MCF 10A (cell line): ENCODE results near the gene CLEC4G. TPM values are rescaled to one million over a fixed set of nuclear protein-coding genes. Genes with fewer than 3 reads are reported as not detected.

ENCODE experiments used
- BruUV-seq: library from RNA; stranded (reverse); fragments of 400-500 nt; replicated peaks from 2 replicates; lab custom pipeline; 2021; lab: Mats Ljungman, UMichigan
- CTCF ChIA-PET: fragments of 300-600 bp; sonication (Branson Sonifier 250); formaldehyde crosslinking; extraction: SDS; loops from one replicate; lab custom pipeline; 2021; ENCODE audit warnings: antibody characterized with exemption, inconsistent platforms; lab: Yijun Ruan, JAX
- POLR2A ChIA-PET: fragments of 300-600, 350-650 bp; sonication (Branson Sonifier 250); formaldehyde crosslinking; extraction: SDS; loops from one replicate; lab custom pipeline; 2020; ENCODE audit warnings: antibody characterized with exemption, inconsistent platforms; lab: Yijun Ruan, JAX
- DNase-seq: peaks from one replicate; pipeline ENCODE4 v3.0.0-alpha.2; 2018; ENCODE audit not compliant: unreplicated experiment
- H3K27ac Mint-ChIP-seq: one replicate; pipeline ENCODE4 v1.8.0; 2022; ENCODE audit warnings: mild to moderate bottlenecking, low read depth, mixed read lengths; ENCODE audit not compliant: unreplicated experiment
- H3K27me3 Mint-ChIP-seq: one replicate; pipeline ENCODE4 v1.8.0; 2022; ENCODE audit warnings: mixed read lengths; ENCODE audit not compliant: insufficient read depth, unreplicated experiment
- H3K36me3 Mint-ChIP-seq: one replicate; pipeline ENCODE4 v1.8.0; 2022; ENCODE audit warnings: mild to moderate bottlenecking, moderate library complexity, mixed read lengths; ENCODE audit not compliant: insufficient read depth, unreplicated experiment
- H3K4me1 Mint-ChIP-seq: one replicate; pipeline ENCODE4 v1.8.0; 2022; ENCODE audit warnings: mixed read lengths; ENCODE audit not compliant: insufficient read depth, unreplicated experiment
- H3K4me3 Mint-ChIP-seq: one replicate; pipeline ENCODE4 v1.8.0; 2022; ENCODE audit warnings: mild to moderate bottlenecking, moderate library complexity, mixed read lengths; ENCODE audit not compliant: unreplicated experiment
- H3K9me3 Mint-ChIP-seq: one replicate; pipeline ENCODE4 v1.8.0; 2022; ENCODE audit warnings: mixed read lengths; ENCODE audit not compliant: unreplicated experiment
- intact Hi-C: fragments of 100-400 bp; cut with micrococcal nuclease; formaldehyde crosslinking; loops from 2 replicates; pipeline ENCODE4 v1.14.1; 2022
- total RNA-seq: library from RNA; stranded (reverse); gene quantifications from 2 replicates; pipeline ENCODE4 v1.2.3, GENCODE V29; 2022
- TF ChIP-seq, protein P1 (sequence below): fragments of 200-600 bp; IDR thresholded peaks from one replicate; pipeline ENCODE4 v1.8.0; 2022; ENCODE audit warnings: antibody characterized with exemption, mild to moderate bottlenecking; ENCODE audit not compliant: unreplicated experiment

CLEC4G gene
- total RNA-seq, 1 experiment from 2014 or later, result not detected

DNA sequence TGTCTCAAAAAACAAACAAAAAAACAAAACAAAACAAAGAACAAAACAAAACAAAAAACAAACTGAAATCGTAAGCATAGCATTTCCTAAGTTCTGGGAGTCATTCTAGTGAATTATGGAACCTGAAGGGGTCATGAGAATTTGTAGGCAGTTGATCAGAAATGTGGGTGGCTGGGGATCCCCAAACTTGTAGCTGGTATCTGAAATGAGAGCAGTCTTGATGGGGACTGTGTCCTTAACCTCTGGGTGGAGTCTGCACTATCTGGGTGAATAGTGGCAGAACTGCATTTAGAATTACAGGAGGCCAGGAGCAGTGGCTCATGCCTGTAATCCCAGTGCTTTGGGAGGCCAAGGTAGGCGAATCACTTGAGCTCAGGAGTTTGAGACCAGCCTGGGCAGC is 6.1 kb downstream of the CLEC4G start:
- no TSS peak for BruUV-seq
- no peaks in the 10 kb centered on the region for H3K36me3 Mint-ChIP-seq
- peaks cover 37% of the 10 kb centered on the region for H3K27me3 Mint-ChIP-seq
- H3K9me3 Mint-ChIP-seq, result no peaks in the 10 kb centered on the region
- TF ChIP-seq, protein P1, sequence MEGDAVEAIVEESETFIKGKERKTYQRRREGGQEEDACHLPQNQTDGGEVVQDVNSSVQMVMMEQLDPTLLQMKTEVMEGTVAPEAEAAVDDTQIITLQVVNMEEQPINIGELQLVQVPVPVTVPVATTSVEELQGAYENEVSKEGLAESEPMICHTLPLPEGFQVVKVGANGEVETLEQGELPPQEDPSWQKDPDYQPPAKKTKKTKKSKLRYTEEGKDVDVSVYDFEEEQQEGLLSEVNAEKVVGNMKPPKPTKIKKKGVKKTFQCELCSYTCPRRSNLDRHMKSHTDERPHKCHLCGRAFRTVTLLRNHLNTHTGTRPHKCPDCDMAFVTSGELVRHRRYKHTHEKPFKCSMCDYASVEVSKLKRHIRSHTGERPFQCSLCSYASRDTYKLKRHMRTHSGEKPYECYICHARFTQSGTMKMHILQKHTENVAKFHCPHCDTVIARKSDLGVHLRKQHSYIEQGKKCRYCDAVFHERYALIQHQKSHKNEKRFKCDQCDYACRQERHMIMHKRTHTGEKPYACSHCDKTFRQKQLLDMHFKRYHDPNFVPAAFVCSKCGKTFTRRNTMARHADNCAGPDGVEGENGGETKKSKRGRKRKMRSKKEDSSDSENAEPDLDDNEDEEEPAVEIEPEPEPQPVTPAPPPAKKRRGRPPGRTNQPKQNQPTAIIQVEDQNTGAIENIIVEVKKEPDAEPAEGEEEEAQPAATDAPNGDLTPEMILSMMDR, result no peak
- DNase-seq, result no peak
- no peak overlapping the region for H3K27ac Mint-ChIP-seq
- H3K4me3 Mint-ChIP-seq, result no peak overlapping the region
- ChIA-PET POLR2A (interaction anchor here (1.1 kb wide), 1 partner anchor 16 kb away, joined by 3 read pairs; no protein-coding TSS in a partner anchor), CTCF (interaction anchor here (0.6 kb wide), 1 partner anchor 128 kb away, joined by 3 read pairs; no protein-coding TSS in a partner anchor)
- intact Hi-C loops, result no loop called here
- H3K4me1 Mint-ChIP-seq, result no peaks in the 10 kb centered on the region

DNA sequence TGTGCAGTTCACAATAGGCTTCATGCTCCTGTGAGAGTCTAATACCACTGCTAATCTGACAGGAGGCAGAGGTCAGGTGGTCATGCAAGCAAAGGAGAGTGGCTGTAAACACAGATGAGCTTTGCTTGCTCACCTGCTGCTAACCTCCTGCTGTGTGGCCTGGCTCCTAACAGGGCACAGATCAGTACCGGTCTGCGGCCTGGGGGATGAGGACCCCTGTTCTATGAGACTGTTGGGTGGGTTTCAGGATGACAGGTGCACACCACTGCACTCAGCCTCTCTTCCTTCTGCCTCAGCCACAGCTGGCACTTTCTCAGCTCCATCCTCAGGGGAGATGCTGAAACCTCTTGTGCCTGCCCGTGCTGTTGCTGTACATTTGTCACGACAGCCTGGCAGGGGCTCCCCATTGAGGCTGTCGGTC is 9.7 kb downstream of the CLEC4G start:
- H3K36me3 Mint-ChIP-seq, result no peaks in the 10 kb centered on the region
- POLR2A ChIA-PET, result no interaction called here
- TF ChIP-seq, protein P1, result no peak
- no peak overlapping the region for H3K4me3 Mint-ChIP-seq
- H3K27ac Mint-ChIP-seq, result no peak overlapping the region
- no peaks in the 10 kb centered on the region for H3K9me3 Mint-ChIP-seq
- intact Hi-C loops, result no loop called here
- DNase-seq, result no peak
- CTCF ChIA-PET, result no interaction called here
- peaks cover 5% of the 10 kb centered on the region for H3K27me3 Mint-ChIP-seq
- H3K4me1 Mint-ChIP-seq, result no peaks in the 10 kb centered on the region
- BruUV-seq, result no TSS peak

DNA sequence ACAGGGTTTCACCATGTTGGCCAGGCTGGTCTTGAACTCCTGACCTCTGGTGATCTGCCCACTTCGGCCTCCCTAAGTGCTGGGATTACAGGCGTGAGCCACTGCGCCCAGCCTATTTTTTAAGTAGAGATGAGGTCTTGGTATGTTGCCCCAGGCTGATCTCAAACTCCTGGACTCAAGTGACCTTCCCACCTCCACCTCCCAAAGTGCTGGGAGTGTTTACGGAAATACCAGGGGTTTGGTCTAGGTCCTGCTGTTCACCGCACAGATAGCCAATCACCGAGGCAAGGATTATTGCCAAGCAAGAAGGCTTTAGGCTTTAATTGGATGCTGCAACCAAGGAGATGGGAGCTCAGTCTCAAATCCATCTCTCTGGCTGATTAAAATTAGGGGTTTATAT is 11.6 kb downstream of the CLEC4G start:
- POLR2A ChIA-PET, result no interaction called here
- Mint-ChIP-seq H3K9me3 (no peaks in the 10 kb centered on the region), H3K4me3 (no peak overlapping the region), H3K27ac (no peak overlapping the region), H3K4me1 (no peaks in the 10 kb centered on the region), H3K36me3 (no peaks in the 10 kb centered on the region), H3K27me3 (no peaks in the 10 kb centered on the region)
- TF ChIP-seq, protein P1, result no peak
- no peak for DNase-seq
- no TSS peak for BruUV-seq
- CTCF ChIA-PET, result interaction anchor here (0.6 kb wide), 1 partner anchor 164 kb away, joined by 3 read pairs; no protein-coding TSS in a partner anchor
- intact Hi-C loops, result no loop called here

DNA sequence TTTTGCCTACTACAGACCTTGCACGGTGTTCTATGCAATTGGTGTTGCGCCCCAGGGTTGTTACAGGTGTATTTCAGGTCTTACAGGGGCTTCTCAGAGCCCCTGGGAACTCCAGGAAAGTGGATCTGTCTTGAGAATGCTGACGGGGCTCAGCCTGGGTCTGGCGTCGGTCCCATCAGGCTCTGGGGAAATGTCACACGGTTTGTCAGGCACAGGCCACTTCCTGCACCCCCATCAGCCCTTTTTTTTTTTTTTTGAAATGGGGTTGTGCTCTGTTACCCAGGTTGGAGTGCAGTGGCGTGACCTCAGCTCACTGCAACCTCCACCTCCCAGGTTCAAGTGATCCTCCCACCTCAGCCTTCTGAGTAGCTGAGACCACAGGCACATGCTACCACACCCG is 13.2 kb downstream of the CLEC4G start:
- CTCF ChIA-PET, result interaction anchor here (0.7 to 1.1 kb wide), 2 partner anchors 15 to 364 kb away, joined by 3 to 5 read pairs; no protein-coding TSS in a partner anchor
- no peak overlapping the region for H3K4me3 Mint-ChIP-seq
- H3K27ac Mint-ChIP-seq, result no peak overlapping the region
- H3K4me1 Mint-ChIP-seq, result no peaks in the 10 kb centered on the region
- intact Hi-C loops, result no loop called here
- DNase-seq, result no peak
- POLR2A ChIA-PET, result no interaction called here
- no peaks in the 10 kb centered on the region for H3K36me3 Mint-ChIP-seq
- H3K27me3 Mint-ChIP-seq, result no peaks in the 10 kb centered on the region
- TF ChIP-seq, protein P1, result no peak
- no peaks in the 10 kb centered on the region for H3K9me3 Mint-ChIP-seq
- no TSS peak for BruUV-seq
